Measurements from ENCODE around the gene MARCHF11. TPM values are rescaled to one million over a fixed set of nuclear protein-coding genes. Genes with fewer than 3 reads are reported as not detected.

MARCHF11 gene
- total RNA-seq, 2 experiments from 2014 or later: not detected

- DNase-seq (no peak), ATAC-seq (no peak)
- Mint-ChIP-seq H3K4me3 (no peak overlapping the region), H3K36me3 (ENCODE audit: low read depth) (no peaks in the 10 kb centered on the region), H3K9me3 (ENCODE audit: insufficient read depth) (no peaks in the 10 kb centered on the region), H3K27ac (no peak overlapping the region), H3K27me3 (ENCODE audit: low read depth) (no peaks in the 10 kb centered on the region), H3K4me1 (ENCODE audit: low read depth) (no peaks in the 10 kb centered on the region)
- ChIA-PET POLR2A (no interaction called here), CTCF (no interaction called here)
Measured at GRCh38 chr5:16037121-16037845, 142.3 kb downstream of the MARCHF11 start.

- H3K36me3 Mint-ChIP-seq (ENCODE audit: low read depth): no peaks in the 10 kb centered on the region
- no peak for DNase-seq
- ATAC-seq: no peak
- ChIA-PET CTCF (no interaction called here), POLR2A (no interaction called here)
- H3K4me1 Mint-ChIP-seq (ENCODE audit: low read depth): no peaks in the 10 kb centered on the region
- H3K27ac Mint-ChIP-seq: no peak overlapping the region
- H3K27me3 Mint-ChIP-seq (ENCODE audit: low read depth): no peaks in the 10 kb centered on the region
- H3K9me3 Mint-ChIP-seq (ENCODE audit: insufficient read depth): no peaks in the 10 kb centered on the region
- no peak overlapping the region for H3K4me3 Mint-ChIP-seq
Measured at GRCh38 chr5:16034319-16035001, 145.1 kb downstream of the MARCHF11 start.

GRCh38 chr5:16033187-16033925 lies 146.2 kb downstream of the MARCHF11 start:
- POLR2A ChIA-PET: no interaction called here
- Mint-ChIP-seq H3K27ac (no peak overlapping the region), H3K4me3 (no peak overlapping the region), H3K36me3 (ENCODE audit: low read depth) (no peaks in the 10 kb centered on the region), H3K4me1 (ENCODE audit: low read depth) (no peaks in the 10 kb centered on the region), H3K27me3 (ENCODE audit: low read depth) (no peaks in the 10 kb centered on the region), H3K9me3 (ENCODE audit: insufficient read depth) (no peaks in the 10 kb centered on the region)
- DNase-seq (no peak), ATAC-seq (no peak)
- CTCF ChIA-PET: no interaction called here

- Mint-ChIP-seq H3K4me1 (ENCODE audit: low read depth) (no peaks in the 10 kb centered on the region), H3K36me3 (ENCODE audit: low read depth) (no peaks in the 10 kb centered on the region), H3K27ac (no peak overlapping the region), H3K9me3 (ENCODE audit: insufficient read depth) (no peaks in the 10 kb centered on the region), H3K4me3 (no peak overlapping the region), H3K27me3 (ENCODE audit: low read depth) (no peaks in the 10 kb centered on the region)
- ChIA-PET POLR2A (no interaction called here), CTCF (no interaction called here)
- DNase-seq: no peak
- ATAC-seq: no peak
Measured at GRCh38 chr5:16028708-16029107, 150.9 kb downstream of the MARCHF11 start.

- Mint-ChIP-seq H3K36me3 (ENCODE audit: low read depth) (no peaks in the 10 kb centered on the region), H3K4me3 (no peak overlapping the region), H3K27ac (no peak overlapping the region), H3K4me1 (ENCODE audit: low read depth) (no peaks in the 10 kb centered on the region), H3K27me3 (ENCODE audit: low read depth) (no peaks in the 10 kb centered on the region), H3K9me3 (ENCODE audit: insufficient read depth) (no peaks in the 10 kb centered on the region)
- CTCF ChIA-PET: no interaction called here
- ATAC-seq (no peak), DNase-seq (no peak)
- POLR2A ChIA-PET: no interaction called here
Measured at GRCh38 chr5:16025681-16026080, 153.9 kb downstream of the MARCHF11 start.

GRCh38 chr5:16018970-16019369 lies 160.6 kb downstream of the MARCHF11 start:
- CTCF ChIA-PET: no interaction called here
- Mint-ChIP-seq H3K36me3 (ENCODE audit: low read depth) (no peaks in the 10 kb centered on the region), H3K4me1 (ENCODE audit: low read depth) (no peaks in the 10 kb centered on the region), H3K27ac (no peak overlapping the region), H3K4me3 (no peak overlapping the region), H3K9me3 (ENCODE audit: insufficient read depth) (no peaks in the 10 kb centered on the region), H3K27me3 (ENCODE audit: low read depth) (no peaks in the 10 kb centered on the region)
- ATAC-seq (no peak), DNase-seq (no peak)
- POLR2A ChIA-PET: no interaction called here

- Mint-ChIP-seq H3K9me3 (ENCODE audit: insufficient read depth) (no peaks in the 10 kb centered on the region), H3K4me3 (no peak overlapping the region), H3K27me3 (ENCODE audit: low read depth) (no peaks in the 10 kb centered on the region), H3K27ac (no peak overlapping the region), H3K36me3 (ENCODE audit: low read depth) (no peaks in the 10 kb centered on the region), H3K4me1 (ENCODE audit: low read depth) (no peaks in the 10 kb centered on the region)
- CTCF ChIA-PET: no interaction called here
- ATAC-seq (no peak), DNase-seq (no peak)
- POLR2A ChIA-PET: no interaction called here
Measured at GRCh38 chr5:16017720-16018119, 161.9 kb downstream of the MARCHF11 start.

Measured in activated CD8-positive, alpha-beta T cell treated with anti-CD3 and anti-CD28 coated beads, Interleukin-2, amount 10 ng/mL, durations not matched to agents 7 days and 5 days (primary cell).